ENCODE data around the gene TNPO2. TPM values are rescaled to one million over a fixed set of nuclear protein-coding genes. Genes with fewer than 3 reads are reported as not detected.

The TNPO2 gene
- total RNA-seq, 1 experiment from 2014 or later, result 105 TPM

DNA sequence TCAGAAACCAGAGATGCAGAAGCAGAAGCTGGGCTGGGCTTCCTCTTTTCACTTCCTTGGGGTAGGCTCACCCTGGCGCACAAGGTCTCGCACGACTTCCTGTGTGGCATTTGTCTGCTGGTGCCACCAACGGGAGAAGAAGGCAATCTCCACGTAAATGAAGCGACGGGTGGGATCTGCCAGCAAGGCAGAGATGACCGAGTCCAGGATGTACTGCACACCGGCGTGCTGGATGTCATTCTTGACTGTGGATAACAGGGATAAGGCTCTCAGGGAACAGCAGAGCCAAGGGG is 58.5 kb downstream of the TNPO2 start:
- POLR2A ChIA-PET, result no interaction called here
- DNase-seq (ENCODE audit: low spot score) (no peak), ATAC-seq (no peak)
- H3K4me1 Mint-ChIP-seq, result peaks cover 26% of the 10 kb centered on the region
- no peak overlapping the region for H3K27ac Mint-ChIP-seq
- H3K4me3 Mint-ChIP-seq, result peak overlapping the region; percentile 48
- H3K27me3 Mint-ChIP-seq (ENCODE audit: low read depth), result no peaks in the 10 kb centered on the region
- CTCF ChIA-PET, result interaction anchor here (1.2 to 2.9 kb wide), 4 partner anchors 8 to 25 kb away, joined by 7 to 18 read pairs (median 14); partner anchors contain the start of gene DHPS
- H3K9me3 Mint-ChIP-seq, result no peaks in the 10 kb centered on the region
- TF ChIP-seq ETV6 (CRISPR knock-in tag; IDR thresholded peaks at IDR 0.05) (no peak), ZNF512 (CRISPR knock-in tag; IDR thresholded peaks at IDR 0.05; ENCODE audit: borderline replicate concordance) (no peak), TEAD4 (CRISPR knock-in tag; IDR thresholded peaks at IDR 0.05) (no peak), NR2C2 (CRISPR knock-in tag; IDR thresholded peaks at IDR 0.05) (no peak)
- TF ChIP-seq, protein P1, sequence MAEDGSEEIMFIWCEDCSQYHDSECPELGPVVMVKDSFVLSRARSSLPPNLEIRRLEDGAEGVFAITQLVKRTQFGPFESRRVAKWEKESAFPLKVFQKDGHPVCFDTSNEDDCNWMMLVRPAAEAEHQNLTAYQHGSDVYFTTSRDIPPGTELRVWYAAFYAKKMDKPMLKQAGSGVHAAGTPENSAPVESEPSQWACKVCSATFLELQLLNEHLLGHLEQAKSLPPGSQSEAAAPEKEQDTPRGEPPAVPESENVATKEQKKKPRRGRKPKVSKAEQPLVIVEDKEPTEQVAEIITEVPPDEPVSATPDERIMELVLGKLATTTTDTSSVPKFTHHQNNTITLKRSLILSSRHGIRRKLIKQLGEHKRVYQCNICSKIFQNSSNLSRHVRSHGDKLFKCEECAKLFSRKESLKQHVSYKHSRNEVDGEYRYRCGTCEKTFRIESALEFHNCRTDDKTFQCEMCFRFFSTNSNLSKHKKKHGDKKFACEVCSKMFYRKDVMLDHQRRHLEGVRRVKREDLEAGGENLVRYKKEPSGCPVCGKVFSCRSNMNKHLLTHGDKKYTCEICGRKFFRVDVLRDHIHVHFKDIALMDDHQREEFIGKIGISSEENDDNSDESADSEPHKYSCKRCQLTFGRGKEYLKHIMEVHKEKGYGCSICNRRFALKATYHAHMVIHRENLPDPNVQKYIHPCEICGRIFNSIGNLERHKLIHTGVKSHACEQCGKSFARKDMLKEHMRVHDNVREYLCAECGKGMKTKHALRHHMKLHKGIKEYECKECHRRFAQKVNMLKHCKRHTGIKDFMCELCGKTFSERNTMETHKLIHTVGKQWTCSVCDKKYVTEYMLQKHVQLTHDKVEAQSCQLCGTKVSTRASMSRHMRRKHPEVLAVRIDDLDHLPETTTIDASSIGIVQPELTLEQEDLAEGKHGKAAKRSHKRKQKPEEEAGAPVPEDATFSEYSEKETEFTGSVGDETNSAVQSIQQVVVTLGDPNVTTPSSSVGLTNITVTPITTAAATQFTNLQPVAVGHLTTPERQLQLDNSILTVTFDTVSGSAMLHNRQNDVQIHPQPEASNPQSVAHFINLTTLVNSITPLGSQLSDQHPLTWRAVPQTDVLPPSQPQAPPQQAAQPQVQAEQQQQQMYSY (CRISPR knock-in tag; IDR thresholded peaks at IDR 0.05), result no peak
- H3K36me3 Mint-ChIP-seq, result peaks cover 11% of the 10 kb centered on the region

DNA sequence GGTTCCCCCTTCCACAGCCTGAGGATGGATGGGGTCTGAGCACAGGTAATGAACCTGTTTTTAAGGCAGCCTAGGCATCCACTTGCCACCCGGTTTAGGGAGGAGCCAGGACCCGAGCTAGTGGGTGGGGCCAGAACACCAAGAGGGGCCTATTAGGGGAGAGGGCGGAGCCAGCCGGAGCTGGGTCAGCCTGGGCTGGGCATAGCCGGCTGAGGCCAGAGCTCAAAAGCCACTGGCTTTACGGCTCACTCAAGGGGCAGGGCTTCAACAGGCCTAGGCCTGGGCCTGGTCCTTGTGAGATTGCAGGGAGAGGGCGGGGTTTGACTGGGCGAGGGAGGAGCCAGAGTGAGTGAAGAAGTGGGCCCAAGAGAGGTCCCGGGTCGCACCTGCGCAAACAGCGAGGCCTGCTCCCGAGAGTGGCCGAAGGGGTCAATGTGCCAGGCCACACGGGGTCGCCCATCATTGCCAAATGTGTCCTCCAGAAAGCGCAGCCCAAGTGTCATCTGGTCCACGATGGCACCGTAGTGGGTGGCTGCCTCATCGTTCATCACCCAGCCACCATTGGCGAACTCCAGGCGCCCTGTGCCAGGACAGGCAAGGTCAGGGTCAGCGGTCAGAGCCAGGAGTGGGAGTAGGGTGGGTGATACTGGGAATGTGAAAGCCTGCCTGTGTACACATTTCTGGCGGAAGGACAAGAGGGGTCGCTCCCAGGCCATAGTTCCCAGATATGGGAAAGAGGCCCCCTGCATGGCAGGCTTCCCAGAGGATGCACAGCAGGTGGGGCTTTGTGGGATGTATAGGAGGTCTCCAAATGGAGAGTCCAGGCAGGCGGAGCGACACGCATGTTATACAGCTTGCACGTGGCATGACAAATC is 59.1 kb downstream of the TNPO2 start:
- Mint-ChIP-seq H3K4me3 (peak overlapping the region; percentile 48), H3K27ac (peak overlapping the region; percentile 65; the same call in 1 of the 2 replicates), H3K4me1 (peaks cover 26% of the 10 kb centered on the region), H3K9me3 (no peaks in the 10 kb centered on the region), H3K27me3 (ENCODE audit: low read depth) (no peaks in the 10 kb centered on the region), H3K36me3 (peaks cover 14% of the 10 kb centered on the region)
- ATAC-seq (peak; percentile 93), DNase-seq (ENCODE audit: low spot score) (peak; percentile 96)
- ChIA-PET POLR2A (interaction anchor here (0.6 to 1.3 kb wide), 6 partner anchors 17 to 471 kb away, joined by 4 to 7 read pairs (median 5); partner anchors contain the start of genes ZNF490 and ZNF791), CTCF (interaction anchor here (0.5 to 1.8 kb wide), 12 partner anchors 8 to 1933 kb away, joined by 3 to 13 read pairs (median 4); partner anchors contain the start of genes DHPS, ZNF490 and ZNF791)
- TF ChIP-seq NR2C2 (CRISPR knock-in tag; IDR thresholded peaks at IDR 0.05), result no peak
- TF ChIP-seq SMAD3 (CRISPR knock-in tag; IDR thresholded peaks at IDR 0.05; ENCODE audit: borderline replicate concordance), result no peak
- TF ChIP-seq, protein P2, sequence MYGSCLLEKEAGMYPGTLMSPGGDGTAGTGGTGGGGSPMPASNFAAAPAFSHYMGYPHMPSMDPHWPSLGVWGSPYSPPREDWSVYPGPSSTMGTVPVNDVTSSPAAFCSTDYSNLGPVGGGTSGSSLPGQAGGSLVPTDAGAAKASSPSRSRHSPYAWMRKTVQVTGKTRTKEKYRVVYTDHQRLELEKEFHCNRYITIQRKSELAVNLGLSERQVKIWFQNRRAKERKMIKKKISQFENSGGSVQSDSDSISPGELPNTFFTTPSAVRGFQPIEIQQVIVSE (CRISPR knock-in tag; IDR thresholded peaks at IDR 0.05; ENCODE audit: borderline replicate concordance), result no peak
- no peak for TF ChIP-seq SP1 (CRISPR knock-in tag; conservative IDR thresholded peaks at IDR 0.05)
- TF ChIP-seq PREB (CRISPR knock-in tag; IDR thresholded peaks at IDR 0.05; ENCODE audit: borderline replicate concordance), result no peak
- TF ChIP-seq TCF7 (CRISPR knock-in tag; IDR thresholded peaks at IDR 0.05; ENCODE audit: low read depth), result no peak
- TF ChIP-seq, protein P3, sequence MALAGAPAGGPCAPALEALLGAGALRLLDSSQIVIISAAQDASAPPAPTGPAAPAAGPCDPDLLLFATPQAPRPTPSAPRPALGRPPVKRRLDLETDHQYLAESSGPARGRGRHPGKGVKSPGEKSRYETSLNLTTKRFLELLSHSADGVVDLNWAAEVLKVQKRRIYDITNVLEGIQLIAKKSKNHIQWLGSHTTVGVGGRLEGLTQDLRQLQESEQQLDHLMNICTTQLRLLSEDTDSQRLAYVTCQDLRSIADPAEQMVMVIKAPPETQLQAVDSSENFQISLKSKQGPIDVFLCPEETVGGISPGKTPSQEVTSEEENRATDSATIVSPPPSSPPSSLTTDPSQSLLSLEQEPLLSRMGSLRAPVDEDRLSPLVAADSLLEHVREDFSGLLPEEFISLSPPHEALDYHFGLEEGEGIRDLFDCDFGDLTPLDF (CRISPR knock-in tag; IDR thresholded peaks at IDR 0.05), result no peak
- no peak for TF ChIP-seq ZNF671 (CRISPR knock-in tag; IDR thresholded peaks at IDR 0.05)
- no peak for TF ChIP-seq PRRX2 (CRISPR knock-in tag; IDR thresholded peaks at IDR 0.05)
- TF ChIP-seq RELA (CRISPR knock-in tag; IDR thresholded peaks at IDR 0.05; ENCODE audit: borderline replicate concordance), result no peak
- TF ChIP-seq TEAD4 (CRISPR knock-in tag; IDR thresholded peaks at IDR 0.05), result no peak
- TF ChIP-seq OVOL2 (CRISPR knock-in tag; IDR thresholded peaks at IDR 0.05; ENCODE audit: borderline replicate concordance), result no peak

Data from WTC11 (cell line).